Uterus (tissue), 4 donors: ENCODE data around the gene ZNF337. TPM values are rescaled to one million over a fixed set of nuclear protein-coding genes. Genes with fewer than 3 reads are reported as not detected.
"Not testable (repeated sequence)": the region's sequence is repeated elsewhere in the genome, so short reads cannot be mapped to it uniquely, and the experiment has no call there.

ENCODE experiments used
- DNase-seq, 2 donors: peaks; one replicate each; pipeline ENCODE4 v3.0.0-alpha.2; 2019 to 2020
- H3K27ac ChIP-seq, 2 donors: fragments of 200-600 bp; sonication (generic); 1 replicate in 1 of 2; 2 replicates in 1 of 2; pipeline ENCODE4 v1.5.1; 2016 to 2018
- H3K27me3 ChIP-seq, 2 donors: fragments of 200-600 bp; sonication (generic); one replicate each; pipeline ENCODE4 v1.5.1; 2018 to 2019; ENCODE audit warnings: control low read depth in 1 of 2
- H3K36me3 ChIP-seq, 2 donors: fragments of 200-600 bp; sonication (generic); one replicate each; pipeline ENCODE4 v1.5.1; 2019; ENCODE audit warnings: control low read depth in 1 of 2
- H3K4me1 ChIP-seq, 2 donors: fragments of 200-600 bp; sonication (generic); one replicate each; pipeline ENCODE4 v1.5.1; 2018 to 2019; ENCODE audit warnings: control low read depth in 1 of 2
- H3K4me3 ChIP-seq, 2 donors: fragments of 200-600 bp; sonication (generic); 1 replicate in 1 of 2; 2 replicates in 1 of 2; pipeline ENCODE4 v1.5.1; 2018 to 2019; ENCODE audit warnings: mild to moderate bottlenecking in 1 of 2
- H3K9me3 ChIP-seq, 2 donors: fragments of 200-600 bp; sonication (generic); one replicate each; pipeline ENCODE4 v1.5.1; 2019; ENCODE audit warnings: control low read depth in 1 of 2
- POLR2A ChIP-seq, 2 donors: fragments of 450-650 bp; IDR thresholded peaks; one replicate each; pipeline ENCODE4 v1.6.1; 2016; ENCODE audit warnings: antibody characterized with exemption in 2 of 2, mild to moderate bottlenecking in 1 of 2, moderate library complexity in 1 of 2
- intact Hi-C: fragments of 100-400 bp; cut with DNase I; formaldehyde crosslinking; loops from one replicate; pipeline ENCODE4 v1.15.1; 2023; ENCODE audit warnings: low total_unique reads
- total RNA-seq, 4 donors: library from RNA; depleted of rRNA in 3 of 4; stranded (reverse); fragments of >200 nt in 3 of 4; gene quantifications; one replicate each; pipeline versions ENCODE4 v1.1.0 to v1.2.4, GENCODE V29; 2014 to 2023
- TF ChIP-seq, protein P1 (sequence below), 4 experiments: fragments of 200-600 bp in 2 of 4; fragments of 450-650 bp in 2 of 4; sonication (generic) in 2 of 4; IDR thresholded peaks; one replicate each; pipeline ENCODE4 v1.5.1; 2016 to 2019; ENCODE audit warnings: antibody characterized with exemption in 4 of 4, mild to moderate bottlenecking in 2 of 4, moderate library complexity in 1 of 4
- donor health status: DM: yes; HTN: yes; CAD: no.

Gene ZNF337
- total RNA-seq, 4 donors from 2014 or later, result 2.6 to 32.4 (median 19.0) TPM

DNA sequence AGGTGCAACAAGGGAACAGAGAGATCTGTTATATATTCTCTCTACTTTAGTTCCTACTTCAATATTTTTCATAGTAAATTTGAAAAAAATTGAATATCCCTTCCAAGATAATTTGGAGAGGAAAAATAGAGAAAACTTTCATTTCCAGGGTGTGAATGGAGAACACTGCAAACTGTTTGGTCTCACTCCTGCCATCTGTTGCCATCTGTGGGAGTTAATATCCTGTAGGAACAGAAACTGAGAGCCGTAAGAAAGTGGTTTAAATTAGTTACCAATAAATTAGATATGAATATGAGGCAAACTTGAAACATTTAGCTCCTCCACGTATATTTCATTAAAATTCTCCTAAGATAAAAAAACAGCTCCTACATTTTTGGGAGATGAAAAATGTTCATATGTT, 4.2 kb downstream of the ZNF337 start:
- Histone ChIP-seq H3K27me3 (no peaks in the 10 kb centered on the region), H3K27ac (no peak overlapping the region), H3K4me1 (no peaks in the 10 kb centered on the region), H3K9me3 (no peaks in the 10 kb centered on the region), H3K4me3 (no peak overlapping the region), H3K36me3 (no peaks in the 10 kb centered on the region)
- no peak for DNase-seq
- intact Hi-C loops, result no loop called here
- TF ChIP-seq, protein P1, sequence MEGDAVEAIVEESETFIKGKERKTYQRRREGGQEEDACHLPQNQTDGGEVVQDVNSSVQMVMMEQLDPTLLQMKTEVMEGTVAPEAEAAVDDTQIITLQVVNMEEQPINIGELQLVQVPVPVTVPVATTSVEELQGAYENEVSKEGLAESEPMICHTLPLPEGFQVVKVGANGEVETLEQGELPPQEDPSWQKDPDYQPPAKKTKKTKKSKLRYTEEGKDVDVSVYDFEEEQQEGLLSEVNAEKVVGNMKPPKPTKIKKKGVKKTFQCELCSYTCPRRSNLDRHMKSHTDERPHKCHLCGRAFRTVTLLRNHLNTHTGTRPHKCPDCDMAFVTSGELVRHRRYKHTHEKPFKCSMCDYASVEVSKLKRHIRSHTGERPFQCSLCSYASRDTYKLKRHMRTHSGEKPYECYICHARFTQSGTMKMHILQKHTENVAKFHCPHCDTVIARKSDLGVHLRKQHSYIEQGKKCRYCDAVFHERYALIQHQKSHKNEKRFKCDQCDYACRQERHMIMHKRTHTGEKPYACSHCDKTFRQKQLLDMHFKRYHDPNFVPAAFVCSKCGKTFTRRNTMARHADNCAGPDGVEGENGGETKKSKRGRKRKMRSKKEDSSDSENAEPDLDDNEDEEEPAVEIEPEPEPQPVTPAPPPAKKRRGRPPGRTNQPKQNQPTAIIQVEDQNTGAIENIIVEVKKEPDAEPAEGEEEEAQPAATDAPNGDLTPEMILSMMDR (IDR thresholded peaks at IDR 0.05), result no peak
- TF ChIP-seq POLR2A (IDR thresholded peaks at IDR 0.05), result no peak

DNA sequence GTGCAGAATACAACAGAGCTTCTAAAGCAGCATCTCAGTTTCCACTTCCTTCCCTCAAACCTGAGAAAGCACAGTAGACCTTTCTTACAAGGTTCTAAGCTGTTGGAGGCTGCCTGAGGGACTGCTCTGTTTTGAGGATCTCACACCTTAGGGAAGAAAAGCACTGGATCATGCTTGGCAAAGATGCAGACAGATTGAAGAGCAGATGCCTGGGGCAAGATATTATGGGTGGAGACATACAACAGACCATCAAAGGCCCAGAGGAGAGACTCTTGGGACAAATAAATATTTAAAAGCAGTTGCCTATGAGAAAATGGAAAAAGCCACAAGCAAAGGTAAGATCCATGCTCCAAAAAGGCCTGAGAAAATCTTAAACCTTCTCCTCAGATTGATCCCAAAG, 6.2 kb downstream of the ZNF337 start:
- intact Hi-C loops, result no loop called here
- TF ChIP-seq, protein P1 (IDR thresholded peaks at IDR 0.05), result no peak
- no peak for TF ChIP-seq POLR2A (IDR thresholded peaks at IDR 0.05)
- H3K27ac ChIP-seq, result no peak overlapping the region
- H3K4me1 ChIP-seq, result no peaks in the 10 kb centered on the region
- H3K9me3 ChIP-seq, result no peaks in the 10 kb centered on the region
- no peak for DNase-seq
- no peaks in the 10 kb centered on the region for H3K36me3 ChIP-seq
- no peak overlapping the region for H3K4me3 ChIP-seq
- no peaks in the 10 kb centered on the region for H3K27me3 ChIP-seq

GRCh38 chr20:25686081-25687067, 10.3 kb downstream of the ZNF337 start:
- no peak overlapping the region for H3K27ac ChIP-seq
- no peaks in the 10 kb centered on the region for H3K9me3 ChIP-seq
- H3K4me3 ChIP-seq, result no peak overlapping the region
- intact Hi-C loops, result no loop called here
- H3K36me3 ChIP-seq, result no peaks in the 10 kb centered on the region
- TF ChIP-seq, protein P1 (IDR thresholded peaks at IDR 0.05), result no peak
- no peak for TF ChIP-seq POLR2A (IDR thresholded peaks at IDR 0.05)
- H3K4me1 ChIP-seq, result no peaks in the 10 kb centered on the region
- no peak for DNase-seq
- no peaks in the 10 kb centered on the region for H3K27me3 ChIP-seq

DNA sequence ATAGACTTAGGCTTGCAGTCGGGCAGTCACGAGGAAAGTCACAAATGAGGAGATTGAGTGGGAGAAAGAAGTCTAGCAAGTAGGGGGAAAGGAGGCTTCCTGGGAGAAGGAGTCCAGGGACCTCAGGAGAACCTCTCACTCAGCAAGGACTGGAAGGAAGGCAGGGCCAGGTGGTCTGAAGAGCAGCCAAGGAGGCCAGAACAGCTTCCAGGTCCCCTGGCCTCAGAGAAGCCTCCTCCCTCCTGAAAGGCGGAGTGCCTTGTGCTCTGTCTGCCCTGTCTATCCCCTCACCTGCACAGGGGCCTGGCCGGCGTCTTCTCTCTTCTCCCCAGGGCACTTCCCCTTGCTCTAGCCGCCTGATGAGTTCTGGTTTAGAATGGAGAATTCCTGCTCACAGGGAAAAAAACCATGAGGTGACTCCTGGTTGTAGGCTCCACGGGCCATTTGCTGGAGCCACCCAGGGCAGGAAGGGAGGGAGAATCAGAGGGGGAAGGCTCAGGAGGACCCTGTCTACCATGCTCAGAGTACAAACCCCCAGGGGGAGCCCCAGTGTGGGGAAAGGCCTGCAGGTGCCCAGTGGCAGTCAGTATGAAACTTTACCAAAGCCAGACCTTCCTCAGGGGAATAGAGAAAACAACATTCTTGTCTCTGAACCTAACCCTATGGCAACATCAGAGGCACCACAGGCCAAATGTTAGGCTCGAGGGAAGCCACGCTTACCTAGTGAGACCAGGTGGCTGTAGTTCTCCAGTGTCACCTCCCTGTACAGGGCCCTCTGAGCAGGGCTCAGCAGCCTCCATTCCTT, 11.2 kb downstream of the ZNF337 start:
- H3K4me3 ChIP-seq, result no peak overlapping the region
- no peaks in the 10 kb centered on the region for H3K9me3 ChIP-seq
- H3K36me3 ChIP-seq, result no peaks in the 10 kb centered on the region
- no peak for DNase-seq
- H3K4me1 ChIP-seq, result no peaks in the 10 kb centered on the region
- intact Hi-C loops, result no loop called here
- no peaks in the 10 kb centered on the region for H3K27me3 ChIP-seq
- TF ChIP-seq, protein P1 (IDR thresholded peaks at IDR 0.05), result no peak
- no peak for TF ChIP-seq POLR2A (IDR thresholded peaks at IDR 0.05)
- H3K27ac ChIP-seq, result no peak overlapping the region

- DNase-seq, H3K27me3 ChIP-seq, H3K4me3 ChIP-seq, intact Hi-C loops, H3K36me3 ChIP-seq, H3K4me1 ChIP-seq, H3K27ac ChIP-seq, H3K9me3 ChIP-seq: not testable (repeated sequence)
Observed at GRCh38 chr20:25683826-25684225, 12.8 kb downstream of the ZNF337 start.
